Naive thymus-derived CD4-positive, alpha-beta T cell (primary cell): Measurements from ENCODE around the gene THBS2. TPM values are rescaled to one million over a fixed set of nuclear protein-coding genes. Genes with fewer than 3 reads are reported as not detected.
A peak's percentile ranks its signal among the peaks of the same experiment; 100 is the strongest.

Experiments used
- ATAC-seq: fragments of 150-1000 bp; cut with Tn5 transposase; 2 replicates; pipeline ENCODE4 v1.10.0; 2021; ENCODE audit warnings: mild to moderate bottlenecking, moderate library complexity
- CTCF ChIA-PET: fragments of 350-600 bp; sonication (Branson Sonifier 250); formaldehyde crosslinking; loops from one replicate; lab custom pipeline; 2021; ENCODE audit warnings: antibody characterized with exemption; lab: Charles Lee
- POLR2A ChIA-PET: fragments of 350-600 bp; sonication (Branson Sonifier 250); formaldehyde crosslinking; loops from one replicate; lab custom pipeline; 2021; ENCODE audit warnings: antibody characterized with exemption, inconsistent platforms; lab: Charles Lee
- DNase-seq, 9 donors: peaks; one replicate each; pipeline versions ENCODE4 v3.0.0 to v3.0.0-alpha.2; 2020 to 2022; ENCODE audit warnings: mixed read lengths in 1 of 9
- H3K27ac ChIP-seq: one replicate; pipeline ENCODE4 v1.7.0; 2013; ENCODE audit warnings: mild to moderate bottlenecking, low read depth, low read length, moderate library complexity
- H3K27me3 ChIP-seq, 2 donors: one replicate each; pipeline ENCODE4 v1.7.0; 2013; ENCODE audit warnings: low read length in 2 of 2, mild to moderate bottlenecking in 2 of 2, moderate library complexity in 2 of 2; ENCODE audit not compliant: control insufficient read depth in 2 of 2, insufficient read depth in 2 of 2
- H3K36me3 ChIP-seq, 3 experiments: 1 replicate in 2 of 3; 2 replicates in 1 of 3; pipeline ENCODE4 v1.7.0; 2013; ENCODE audit warnings: low read length in 3 of 3, mild to moderate bottlenecking in 3 of 3, moderate library complexity in 1 of 3; ENCODE audit not compliant: insufficient read depth in 3 of 3, control insufficient read depth in 2 of 3
- H3K4me1 ChIP-seq, 2 donors: one replicate each; pipeline ENCODE4 v1.7.0; 2013; ENCODE audit warnings: low read length in 2 of 2, mild to moderate bottlenecking in 2 of 2, moderate library complexity in 1 of 2; ENCODE audit not compliant: control insufficient read depth in 2 of 2, insufficient read depth in 2 of 2
- H3K4me3 ChIP-seq: 2 replicates; pipeline ENCODE4 v1.7.0; 2013; ENCODE audit warnings: mild to moderate bottlenecking, low read length
- H3K9me3 ChIP-seq, 3 experiments: 1 replicate in 2 of 3; 2 replicates in 1 of 3; pipeline ENCODE4 v1.7.0; 2013; ENCODE audit warnings: low read length in 3 of 3; ENCODE audit not compliant: control insufficient read depth in 2 of 3
- H3K27ac Mint-ChIP-seq, 9 donors: one replicate each; pipeline ENCODE4 v1.8.0; 2020 to 2022; ENCODE audit warnings: mixed read lengths in 9 of 9, mild to moderate bottlenecking in 8 of 9, moderate library complexity in 5 of 9, inconsistent platforms in 2 of 9
- H3K27me3 Mint-ChIP-seq, 5 donors: one replicate each; pipeline ENCODE4 v1.8.0; 2021 to 2022; ENCODE audit warnings: mixed read lengths in 5 of 5, mild to moderate bottlenecking in 1 of 5
- H3K36me3 Mint-ChIP-seq, 5 donors: one replicate each; pipeline ENCODE4 v1.8.0; 2020 to 2022; ENCODE audit warnings: mixed read lengths in 5 of 5, mild to moderate bottlenecking in 3 of 5, inconsistent platforms in 1 of 5
- H3K4me1 Mint-ChIP-seq, 7 donors: one replicate each; pipeline ENCODE4 v1.8.0; 2020 to 2022; ENCODE audit warnings: mixed read lengths in 7 of 7, mild to moderate bottlenecking in 3 of 7, inconsistent platforms in 1 of 7
- H3K4me3 Mint-ChIP-seq, 10 donors: one replicate each; pipeline ENCODE4 v1.8.0; 2020 to 2022; ENCODE audit warnings: mild to moderate bottlenecking in 10 of 10, mixed read lengths in 10 of 10, moderate library complexity in 6 of 10, inconsistent platforms in 2 of 10
- H3K9me3 Mint-ChIP-seq, 11 donors: one replicate each; pipeline ENCODE4 v1.8.0; 2020 to 2022; ENCODE audit warnings: mixed read lengths in 11 of 11, mild to moderate bottlenecking in 4 of 11, inconsistent platforms in 1 of 11, moderate library complexity in 1 of 11
- intact Hi-C, 2 donors: fragments of 100-400 bp; cut with micrococcal nuclease; formaldehyde crosslinking; loops; one replicate each; pipeline ENCODE4 v1.15.1; 2023
- polyA plus RNA-seq, 2 donors: library from polyadenylated mRNA; unstranded; fragments of 300-500 nt; fragmentation: Illumina TruSeq; gene quantifications; one replicate each; pipeline ENCODE4 v1.2.3, GENCODE V29; 2021
- total RNA-seq, 6 experiments: library from RNA in 5 of 6; stranded (reverse) in 5 of 6; gene quantifications; 1 replicate in 5 of 6; 2 replicates in 1 of 6; pipeline ENCODE4 v1.2.3 and lab custom pipeline; 2021 to 2026

Gene THBS2
- total and polyA plus RNA-seq, 7 experiments from 2014 or later = 0.08 TPM; not detected in 6

DNA sequence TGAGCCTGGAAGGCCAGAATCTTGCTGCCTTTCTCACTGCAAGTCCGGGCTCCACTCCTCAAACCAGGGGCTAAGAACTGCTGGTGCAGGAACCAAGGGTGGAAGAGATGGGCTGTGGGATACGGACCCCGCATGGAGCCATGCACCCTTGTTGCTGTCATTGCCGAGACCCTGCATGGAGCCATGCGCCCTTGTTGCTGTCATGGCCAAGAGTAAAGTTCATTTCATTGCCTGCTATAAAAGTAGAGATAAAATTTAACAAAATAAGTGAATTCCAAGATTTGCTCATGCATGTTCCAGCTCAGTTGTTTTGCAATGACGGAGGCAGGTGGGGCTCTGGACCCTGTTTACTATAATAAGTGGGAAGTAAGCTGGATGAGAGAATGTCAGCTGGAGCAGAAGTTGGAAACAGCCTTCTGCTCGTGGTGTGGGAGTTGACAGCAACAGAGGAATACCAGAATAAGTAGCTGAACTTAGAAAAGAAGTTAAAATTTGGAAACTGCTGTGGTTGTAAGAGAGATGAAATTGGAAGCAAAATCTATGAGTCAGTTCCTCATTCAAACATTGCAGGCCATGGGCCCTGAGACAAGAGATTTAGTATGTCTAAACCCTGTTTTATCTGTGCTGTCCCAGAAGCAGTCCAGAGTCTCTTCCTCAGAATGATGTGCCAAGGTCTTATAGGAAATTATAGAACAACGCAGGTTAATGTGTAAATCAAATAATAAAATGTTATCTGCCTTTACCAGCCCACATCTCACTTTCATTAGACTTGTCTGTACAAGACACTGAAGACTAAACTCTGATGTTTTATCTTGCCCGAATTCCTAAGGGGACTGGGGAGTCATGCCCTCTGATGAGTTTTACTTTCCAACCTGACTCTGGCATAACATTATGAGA is 15.8 kb upstream of the THBS2 start:
- no peak for DNase-seq
- H3K27ac Mint-ChIP-seq = no peak overlapping the region
- no peaks in the 10 kb centered on the region for H3K4me1 Mint-ChIP-seq
- peaks cover 0 to 6% (median 0%) of the 10 kb centered on the region in 5 donors for H3K27me3 Mint-ChIP-seq
- Histone ChIP-seq H3K36me3 (no peaks in the 10 kb centered on the region), H3K9me3 (no peaks in the 10 kb centered on the region), H3K4me1 (no peaks in the 10 kb centered on the region), H3K4me3 (no peak overlapping the region), H3K27me3 (no peaks in the 10 kb centered on the region), H3K27ac (no peak overlapping the region)
- H3K36me3 Mint-ChIP-seq = no peaks in the 10 kb centered on the region
- ATAC-seq = no peak
- intact Hi-C loops = no loop called here
- no peak overlapping the region for H3K4me3 Mint-ChIP-seq
- POLR2A ChIA-PET = no interaction called here
- CTCF ChIA-PET = no interaction called here
- H3K9me3 Mint-ChIP-seq = no peaks in the 10 kb centered on the region

DNA sequence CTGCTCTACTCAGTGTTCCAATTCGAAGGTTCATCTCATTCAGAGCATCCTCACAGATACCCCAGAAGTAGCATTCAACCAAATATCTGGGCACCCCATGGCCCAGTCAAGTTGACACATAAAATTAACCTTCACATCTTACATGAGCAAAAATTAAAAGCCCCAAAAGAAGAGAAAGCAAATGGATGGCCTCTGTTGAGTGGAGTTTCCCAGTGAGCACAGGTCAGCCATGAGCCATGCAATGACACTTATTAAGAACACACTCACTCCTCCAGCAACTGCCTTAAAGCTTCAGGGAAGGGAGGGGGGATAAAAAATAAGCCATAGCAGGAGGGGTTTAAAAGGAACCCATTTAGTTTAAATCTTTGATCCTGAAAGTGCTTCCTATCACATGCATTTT is 14.6 kb upstream of the THBS2 start:
- Mint-ChIP-seq H3K4me1 (no peaks in the 10 kb centered on the region), H3K4me3 (no peak overlapping the region), H3K27me3 (peaks cover 0 to 6% (median 0%) of the 10 kb centered on the region in 5 donors), H3K27ac (no peak overlapping the region), H3K9me3 (no peaks in the 10 kb centered on the region), H3K36me3 (no peaks in the 10 kb centered on the region)
- POLR2A ChIA-PET = no interaction called here
- DNase-seq = no peak
- intact Hi-C loops = no loop called here
- ATAC-seq = no peak
- H3K36me3 ChIP-seq = no peaks in the 10 kb centered on the region
- no peaks in the 10 kb centered on the region for H3K9me3 ChIP-seq
- H3K27me3 ChIP-seq = no peaks in the 10 kb centered on the region
- no peak overlapping the region for H3K27ac ChIP-seq
- H3K4me1 ChIP-seq = no peaks in the 10 kb centered on the region
- no peak overlapping the region for H3K4me3 ChIP-seq
- CTCF ChIA-PET = no interaction called here

DNA sequence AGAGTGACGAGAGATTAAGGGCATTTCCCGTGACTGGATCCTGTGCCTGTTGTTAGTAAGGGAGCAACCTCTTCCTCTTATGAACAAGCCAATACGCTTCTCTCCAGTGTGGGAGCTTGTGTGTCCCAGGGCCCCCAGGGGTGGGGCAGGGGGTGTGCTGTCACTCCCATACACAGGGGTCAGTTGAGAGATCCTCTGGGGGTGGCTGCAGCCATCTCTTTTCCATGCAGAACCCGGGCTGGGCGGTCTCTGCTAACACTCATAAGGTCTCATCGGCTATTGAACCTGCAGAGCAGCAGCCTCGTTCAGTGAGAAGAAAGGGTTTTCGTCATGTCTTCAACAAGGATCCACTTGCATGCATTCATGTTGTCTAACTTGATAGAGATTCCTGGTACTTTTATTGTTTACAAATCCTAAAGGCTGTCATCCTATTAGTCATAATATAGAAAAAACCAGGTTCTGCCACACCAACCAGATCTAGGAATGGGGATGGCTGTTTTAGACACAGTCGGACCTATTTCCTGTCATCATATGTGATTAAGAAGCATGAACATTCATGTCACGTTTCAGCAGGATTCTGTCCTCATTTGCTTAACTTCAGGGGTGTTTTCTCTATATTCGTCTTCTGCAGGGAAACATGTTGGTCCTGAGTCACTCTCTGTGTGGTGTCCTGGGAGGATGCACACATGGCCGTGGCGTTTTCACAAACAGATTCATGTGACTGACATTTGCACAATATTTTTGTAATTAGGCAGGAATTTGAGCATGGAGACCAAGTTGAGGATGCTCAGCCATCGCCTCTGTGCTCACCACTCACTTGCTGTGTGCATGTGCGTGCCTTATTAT is 13.3 kb upstream of the THBS2 start:
- H3K36me3 ChIP-seq = no peaks in the 10 kb centered on the region
- no peaks in the 10 kb centered on the region for H3K4me1 ChIP-seq
- no peaks in the 10 kb centered on the region for H3K27me3 ChIP-seq
- H3K27ac Mint-ChIP-seq = no peak overlapping the region
- intact Hi-C loops = no loop called here
- no peaks in the 10 kb centered on the region for H3K9me3 ChIP-seq
- no peak for DNase-seq
- peaks cover 0 to 6% (median 0%) of the 10 kb centered on the region in 5 donors for H3K27me3 Mint-ChIP-seq
- no peak overlapping the region for H3K27ac ChIP-seq
- H3K4me3 ChIP-seq = no peak overlapping the region
- ChIA-PET POLR2A (no interaction called here), CTCF (no interaction called here)
- H3K4me3 Mint-ChIP-seq = no peak overlapping the region
- no peaks in the 10 kb centered on the region for H3K36me3 Mint-ChIP-seq
- no peaks in the 10 kb centered on the region for H3K4me1 Mint-ChIP-seq
- no peak for ATAC-seq
- peaks cover 0 to 2% (median 0%) of the 10 kb centered on the region in 11 donors for H3K9me3 Mint-ChIP-seq

DNA sequence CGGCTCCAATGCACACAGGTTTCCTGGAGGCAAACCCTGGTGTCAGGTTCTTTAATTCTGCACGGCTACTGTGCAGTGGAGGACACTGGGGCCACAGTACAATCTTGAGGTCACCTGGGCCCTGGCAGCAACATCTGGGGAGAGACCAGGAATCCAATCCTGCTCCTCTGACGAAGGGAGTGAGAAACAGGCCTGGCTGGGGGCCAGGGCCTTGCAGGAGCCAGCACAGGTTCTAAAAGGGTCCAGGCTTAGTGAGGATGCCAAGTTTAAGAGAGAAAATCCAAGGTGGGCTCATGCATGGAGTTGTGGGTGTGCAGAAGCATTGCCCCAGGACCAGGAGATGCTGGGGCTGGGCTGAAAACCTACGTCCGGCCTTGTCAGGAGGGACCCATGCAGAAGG is 12.6 kb upstream of the THBS2 start:
- Histone ChIP-seq H3K36me3 (no peaks in the 10 kb centered on the region), H3K4me1 (no peaks in the 10 kb centered on the region), H3K27ac (no peak overlapping the region), H3K9me3 (no peaks in the 10 kb centered on the region), H3K4me3 (no peak overlapping the region), H3K27me3 (no peaks in the 10 kb centered on the region)
- intact Hi-C loops = no loop called here
- Mint-ChIP-seq H3K9me3 (peaks cover 0 to 2% (median 0%) of the 10 kb centered on the region in 11 donors), H3K27ac (peak overlapping the region in 1 of 9 donors; percentile 15), H3K4me1 (no peaks in the 10 kb centered on the region), H3K4me3 (no peak overlapping the region), H3K36me3 (no peaks in the 10 kb centered on the region), H3K27me3 (peaks cover 0 to 6% (median 0%) of the 10 kb centered on the region in 5 donors)
- ChIA-PET CTCF (no interaction called here), POLR2A (no interaction called here)
- no peak for ATAC-seq
- DNase-seq = no peak

DNA sequence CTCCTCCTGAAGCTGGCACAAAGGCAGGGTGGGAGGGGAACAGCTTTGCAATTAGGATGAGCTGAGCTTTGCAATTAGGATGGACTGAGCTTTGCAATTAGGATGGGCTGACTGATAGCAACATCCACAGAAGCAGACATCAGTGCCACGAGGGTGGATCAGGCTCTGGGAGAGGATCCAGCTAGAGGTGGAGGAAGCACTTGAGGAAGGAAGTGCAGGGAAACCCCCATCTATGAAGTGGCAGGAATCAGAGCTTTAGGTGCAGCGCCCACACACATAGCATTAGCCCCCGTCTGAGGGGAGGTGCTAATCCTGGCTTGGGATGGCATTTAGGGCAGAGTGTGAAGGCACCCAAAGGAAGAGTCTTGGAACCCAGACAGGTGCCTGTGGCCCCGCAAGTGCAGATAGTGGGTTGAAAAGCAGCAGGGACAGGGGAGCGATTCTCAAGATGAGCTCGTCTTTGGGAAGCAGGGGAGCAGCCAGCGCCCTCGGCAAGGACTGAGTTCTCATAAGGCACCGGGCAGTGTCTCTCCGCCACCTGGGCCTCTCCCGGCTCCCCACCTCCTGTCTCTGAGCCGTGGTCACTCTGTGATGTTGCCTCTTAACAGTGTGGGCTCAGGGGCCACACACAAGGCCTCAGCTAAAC is 12.0 kb upstream of the THBS2 start:
- ChIA-PET POLR2A (no interaction called here), CTCF (no interaction called here)
- Histone ChIP-seq H3K4me3 (no peak overlapping the region), H3K27me3 (no peaks in the 10 kb centered on the region), H3K27ac (no peak overlapping the region), H3K4me1 (no peaks in the 10 kb centered on the region), H3K36me3 (no peaks in the 10 kb centered on the region), H3K9me3 (no peaks in the 10 kb centered on the region)
- no peaks in the 10 kb centered on the region for H3K4me1 Mint-ChIP-seq
- DNase-seq (no peak), ATAC-seq (no peak)
- intact Hi-C loops = no loop called here
- H3K4me3 Mint-ChIP-seq = no peak overlapping the region
- H3K9me3 Mint-ChIP-seq = peaks cover 0 to 2% (median 0%) of the 10 kb centered on the region in 11 donors
- H3K27ac Mint-ChIP-seq = no peak overlapping the region
- peaks cover 0 to 6% (median 3%) of the 10 kb centered on the region in 5 donors for H3K27me3 Mint-ChIP-seq
- H3K36me3 Mint-ChIP-seq = no peaks in the 10 kb centered on the region

DNA sequence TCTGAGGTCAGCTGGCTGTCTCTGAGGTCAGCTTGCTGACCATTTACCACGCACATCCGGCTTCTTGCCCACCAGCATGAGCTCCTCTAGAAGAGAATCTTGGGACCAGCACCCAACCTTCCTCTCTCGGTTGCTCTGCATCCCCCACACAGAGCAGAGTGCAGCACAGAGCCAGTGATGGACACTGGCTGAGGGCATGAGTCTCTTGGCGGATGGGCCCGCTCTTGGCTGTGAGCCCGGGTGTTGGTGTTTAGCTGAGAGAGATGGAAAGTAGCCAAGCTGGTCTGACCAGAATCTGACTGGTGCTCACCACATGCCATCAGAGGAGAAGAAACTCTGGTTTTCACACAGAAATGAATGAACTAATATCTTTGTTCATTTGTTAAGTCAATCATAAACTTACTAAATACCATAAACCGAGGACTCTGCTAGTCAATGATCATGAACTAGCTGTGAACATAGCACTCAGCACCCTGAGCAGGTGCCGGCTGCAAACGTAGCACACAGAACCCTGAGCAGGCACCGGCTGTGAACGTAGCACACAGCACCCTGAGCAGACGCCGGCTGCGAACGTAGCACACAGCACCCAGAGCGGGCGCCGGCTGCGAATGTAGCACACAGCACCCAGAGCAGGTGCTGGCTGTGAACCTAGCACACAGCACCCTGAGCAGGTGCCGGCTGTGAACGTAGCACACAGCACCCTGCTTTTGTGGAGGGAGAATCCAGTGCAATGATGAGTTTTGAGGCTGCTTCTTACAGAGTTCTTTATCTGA is 10.4 kb upstream of the THBS2 start:
- POLR2A ChIA-PET = no interaction called here
- H3K9me3 ChIP-seq = no peaks in the 10 kb centered on the region
- no peaks in the 10 kb centered on the region for H3K4me1 ChIP-seq
- ATAC-seq (no peak), DNase-seq (no peak)
- no peaks in the 10 kb centered on the region for H3K27me3 ChIP-seq
- Mint-ChIP-seq H3K27me3 (peaks cover 0 to 10% (median 3%) of the 10 kb centered on the region in 5 donors), H3K4me3 (no peak overlapping the region), H3K36me3 (no peaks in the 10 kb centered on the region), H3K4me1 (no peaks in the 10 kb centered on the region), H3K27ac (no peak overlapping the region), H3K9me3 (peaks cover 0 to 2% (median 0%) of the 10 kb centered on the region in 11 donors)
- CTCF ChIA-PET = no interaction called here
- no peak overlapping the region for H3K4me3 ChIP-seq
- H3K27ac ChIP-seq = no peak overlapping the region
- intact Hi-C loops = no loop called here
- H3K36me3 ChIP-seq = no peaks in the 10 kb centered on the region
